Stimulated activated CD4-positive, alpha-beta T cell treated with anti-CD3 and anti-CD28 coated beads, Interleukin-1b, Interleukin-23, amount 100 ng/mL, for 48 hours (primary cell): ENCODE measurements around the gene FSIP1.

Experiments
- DNase-seq: peaks from one replicate; pipeline ENCODE4 v3.0.0-alpha.2; 2020

The FSIP1 gene

GRCh38 chr15:39643727-39644126, 138.9 kb downstream of the FSIP1 start:
- DNase-seq = no peak

- no peak for DNase-seq
Measured at GRCh38 chr15:39642011-39642640, 140.5 kb downstream of the FSIP1 start.

- DNase-seq = no peak
Measured at GRCh38 chr15:39641191-39641889, 141.3 kb downstream of the FSIP1 start.

GRCh38 chr15:39640665-39641064, 142.0 kb downstream of the FSIP1 start:
- no peak for DNase-seq

GRCh38 chr15:39639037-39639436, 143.6 kb downstream of the FSIP1 start:
- no peak for DNase-seq

GRCh38 chr15:39638041-39638440, 144.6 kb downstream of the FSIP1 start:
- DNase-seq = no peak

GRCh38 chr15:39631357-39631756, 151.3 kb downstream of the FSIP1 start:
- no peak for DNase-seq

GRCh38 chr15:39629906-39630305, 152.7 kb downstream of the FSIP1 start:
- DNase-seq = no peak

- peak; percentile 70 for DNase-seq
Measured at GRCh38 chr15:39629371-39629770, 153.3 kb downstream of the FSIP1 start.

- DNase-seq = no peak
Measured at GRCh38 chr15:39628546-39629257, 153.9 kb downstream of the FSIP1 start.

- no peak for DNase-seq
Measured at GRCh38 chr15:39628144-39628508, 154.5 kb downstream of the FSIP1 start.

GRCh38 chr15:39627451-39628143, 155.0 kb downstream of the FSIP1 start:
- no peak for DNase-seq

- no peak for DNase-seq
Measured at GRCh38 chr15:39625856-39626255, 156.8 kb downstream of the FSIP1 start.

- no peak for DNase-seq
Measured at GRCh38 chr15:39625451-39625850, 157.2 kb downstream of the FSIP1 start.

- DNase-seq = peak; percentile 52
Measured at GRCh38 chr15:39624806-39625205, 157.8 kb downstream of the FSIP1 start.

- peak; percentile 56 for DNase-seq
Measured at GRCh38 chr15:39623529-39623931, 159.1 kb downstream of the FSIP1 start.

GRCh38 chr15:39622660-39623516, 159.8 kb downstream of the FSIP1 start:
- no peak for DNase-seq

GRCh38 chr15:39621976-39622375, 160.7 kb downstream of the FSIP1 start:
- no peak for DNase-seq

GRCh38 chr15:39621210-39621609, 161.4 kb downstream of the FSIP1 start:
- DNase-seq = no peak

GRCh38 chr15:39618063-39618823, 164.4 kb downstream of the FSIP1 start:
- DNase-seq = no peak

GRCh38 chr15:39616731-39617455, 165.7 kb downstream of the FSIP1 start:
- DNase-seq = no peak
